GM23338 (cell line): Measurements from ENCODE around the gene DTX4. TPM values are rescaled to one million over a fixed set of nuclear protein-coding genes. Genes with fewer than 3 reads are reported as not detected.

Experiments
- ATAC-seq: fragments of 200-7000 bp; cut with Tn5 transposase; 3 replicates; pipeline ENCODE4 v1.9.1; 2020
- DNase-seq: peaks from one replicate; pipeline ENCODE4 v3.0.0-alpha.2; 2015; ENCODE audit warnings: low spot score
- H2AFZ ChIP-seq: fragments of 200-600 bp; sonication (generic); 2 replicates; pipeline ENCODE4 v1.8.0; 2016; ENCODE audit warnings: antibody characterized with exemption, mild to moderate bottlenecking, moderate library complexity
- H3F3A ChIP-seq: fragments of 200-600 bp; sonication (generic); replicated peaks from 2 replicates; pipeline ENCODE4 v1.8.0; 2017; ENCODE audit warnings: antibody characterized with exemption, mixed run types, low read depth
- H3K27ac ChIP-seq: fragments of 200-600 bp; sonication (generic); 2 replicates; pipeline ENCODE4 v1.6.1; 2016; ENCODE audit warnings: low read depth
- H3K27me3 ChIP-seq: fragments of 200-600 bp; sonication (generic); 2 replicates; pipeline ENCODE4 v1.8.0; 2016; ENCODE audit warnings: mild to moderate bottlenecking, mixed run types, moderate library complexity; ENCODE audit not compliant: insufficient read depth
- H3K36me3 ChIP-seq: fragments of 200-600 bp; sonication (generic); 2 replicates; pipeline ENCODE4 v1.8.0; 2016; ENCODE audit warnings: mild to moderate bottlenecking; ENCODE audit not compliant: insufficient read depth
- H3K4me1 ChIP-seq: fragments of 200-600 bp; sonication (generic); 2 replicates; pipeline ENCODE4 v1.8.0; 2016; ENCODE audit warnings: mild to moderate bottlenecking, moderate library complexity; ENCODE audit not compliant: insufficient read depth
- H3K4me2 ChIP-seq: fragments of 200-600 bp; sonication (generic); 2 replicates; pipeline ENCODE4 v1.7.1; 2017; ENCODE audit warnings: mixed run types
- H3K4me3 ChIP-seq: fragments of 200-600 bp; sonication (generic); 2 replicates; pipeline ENCODE4 v1.6.1; 2016; ENCODE audit warnings: mixed run types
- H3K79me2 ChIP-seq: fragments of 200-600 bp; sonication (generic); replicated peaks from 2 replicates; pipeline ENCODE4 v1.8.0; 2017; ENCODE audit warnings: mild to moderate bottlenecking; ENCODE audit not compliant: insufficient read depth
- H3K9me2 ChIP-seq: fragments of 200-600 bp; sonication (generic); 2 replicates; pipeline ENCODE4 v1.8.0; 2017; ENCODE audit not compliant: insufficient read depth
- H4K20me1 ChIP-seq: fragments of 200-600 bp; sonication (generic); replicated peaks from 2 replicates; pipeline ENCODE4 v1.8.0; 2017; ENCODE audit warnings: mild to moderate bottlenecking; ENCODE audit not compliant: insufficient read depth
- H3K27ac Mint-ChIP-seq: 2 replicates; pipeline ENCODE4 v1.8.0; 2020; ENCODE audit warnings: inconsistent platforms, mild to moderate bottlenecking, moderate library complexity, mixed read lengths
- H3K27me3 Mint-ChIP-seq: 3 replicates; pipeline ENCODE4 v1.8.0; 2022; ENCODE audit warnings: low read depth, mild to moderate bottlenecking, moderate library complexity, mixed read lengths, inconsistent platforms; ENCODE audit not compliant: insufficient read depth, poor library complexity
- H3K36me3 Mint-ChIP-seq: 3 replicates; pipeline ENCODE4 v1.8.0; 2021; ENCODE audit warnings: low read depth, mild to moderate bottlenecking, inconsistent platforms, moderate library complexity, mixed read lengths
- H3K4me1 Mint-ChIP-seq: 3 replicates; pipeline ENCODE4 v1.8.0; 2020; ENCODE audit warnings: mild to moderate bottlenecking, inconsistent platforms, mixed read lengths
- H3K4me3 Mint-ChIP-seq: 3 replicates; pipeline ENCODE4 v1.8.0; 2021; ENCODE audit warnings: moderate library complexity, mild to moderate bottlenecking, inconsistent platforms, mixed read lengths
- H3K9me3 Mint-ChIP-seq: 3 replicates; pipeline ENCODE4 v1.8.0; 2020; ENCODE audit warnings: moderate library complexity, mild to moderate bottlenecking, inconsistent platforms, mixed read lengths
- CTCF ChIP-seq, 2 experiments: fragments of 200-600 bp in 1 of 2; sonication (generic) in 1 of 2; conservative IDR thresholded peaks; 2 replicates each; pipeline versions ENCODE4 v1.5.1 to v1.6.1; 2016 to 2017; ENCODE audit warnings: antibody characterized with exemption in 2 of 2, low read depth in 2 of 2, mild to moderate bottlenecking in 2 of 2, moderate library complexity in 1 of 2
- ETS1 ChIP-seq: IDR thresholded peaks from 2 replicates; pipeline ENCODE4 v1.6.1; 2016; ENCODE audit warnings: antibody characterized with exemption
- EZH2phosphoT487 ChIP-seq: fragments of 200-600 bp; sonication (generic); IDR thresholded peaks from one replicate; pipeline ENCODE4 v1.8.1; 2018; ENCODE audit warnings: antibody characterized with exemption; ENCODE audit not compliant: unreplicated experiment
- NANOG ChIP-seq: IDR thresholded peaks from 2 replicates; pipeline ENCODE4 v1.6.1; 2016; ENCODE audit warnings: antibody characterized with exemption, borderline replicate concordance
- STAT1 ChIP-seq: IDR thresholded peaks from one replicate; pipeline ENCODE4 v1.6.1; 2016; ENCODE audit warnings: antibody characterized with exemption; ENCODE audit not compliant: unreplicated experiment
- polyA plus RNA-seq: library from polyadenylated mRNA; unstranded; fragments of >200 nt; fragmentation: Nextera tagmentation; extraction: Ambion mirVana; gene quantifications from 2 replicates; pipeline ENCODE4 v1.2.1, GENCODE V29; 2016
- total RNA-seq: library from RNA; depleted of rRNA; stranded (reverse); fragments of >200 nt; shearing (Covaris generic); gene quantifications from 2 replicates; pipeline ENCODE4 v1.2.3, GENCODE V29; 2014

Gene DTX4
- total and polyA plus RNA-seq, 2 experiments from 2014 or later = 4.2 to 14.7 TPM

GRCh38 chr11:59181746-59182456 lies 10.0 kb downstream of the DTX4 start:
- Histone ChIP-seq H4K20me1 (no peaks in the 10 kb centered on the region; the same call in none of the 2 replicates), H3K4me2 (no peak overlapping the region), H3K4me3 (no peak overlapping the region), H3K27me3 (no peaks in the 10 kb centered on the region), H2AFZ (no peak overlapping the region), H3K79me2 (peaks cover 17% of the 10 kb centered on the region), H3K4me1 (no peaks in the 10 kb centered on the region), H3F3A (no peaks in the 10 kb centered on the region), H3K27ac (no peak overlapping the region), H3K36me3 (no peaks in the 10 kb centered on the region; the same call in 1 of the 2 replicates), H3K9me2 (peaks cover 5% of the 10 kb centered on the region; the same call in 1 of the 2 replicates)
- no peak for ATAC-seq
- no peak for TF ChIP-seq NANOG
- TF ChIP-seq ETS1 = no peak
- no peak for TF ChIP-seq EZH2phosphoT487
- H3K4me3 Mint-ChIP-seq = no peak overlapping the region
- peaks cover 66% of the 10 kb centered on the region for H3K36me3 Mint-ChIP-seq
- H3K9me3 Mint-ChIP-seq = peaks cover 30% of the 10 kb centered on the region
- H3K27me3 Mint-ChIP-seq = peaks cover 4% of the 10 kb centered on the region
- no peak overlapping the region for H3K27ac Mint-ChIP-seq
- DNase-seq = no peak
- peaks cover 24% of the 10 kb centered on the region for H3K4me1 Mint-ChIP-seq

- Mint-ChIP-seq H3K36me3 (peaks cover 62% of the 10 kb centered on the region), H3K4me3 (no peak overlapping the region), H3K9me3 (peaks cover 30% of the 10 kb centered on the region), H3K4me1 (peaks cover 17% of the 10 kb centered on the region), H3K27me3 (peaks cover 4% of the 10 kb centered on the region), H3K27ac (no peak overlapping the region)
- DNase-seq (peak; percentile 87), ATAC-seq (peak; percentile 86)
- H2AFZ ChIP-seq = no peak overlapping the region
- no peaks in the 10 kb centered on the region for H3K4me1 ChIP-seq
- no peak overlapping the region for H3K4me3 ChIP-seq
- peaks cover 18% of the 10 kb centered on the region for H3K79me2 ChIP-seq
- no peaks in the 10 kb centered on the region; the same call in 1 of the 2 replicates for H3K36me3 ChIP-seq
- no peak overlapping the region for H3K4me2 ChIP-seq
- no peaks in the 10 kb centered on the region; the same call in none of the 2 replicates for H4K20me1 ChIP-seq
- H3K27ac ChIP-seq = no peak overlapping the region
- H3K27me3 ChIP-seq = no peaks in the 10 kb centered on the region
- TF ChIP-seq CTCF (conservative IDR thresholded peaks at IDR 0.05; ENCODE audit: low read depth in 2 of 2) = peak; percentile 80 to 82
- TF ChIP-seq STAT1 = no peak
- H3K9me2 ChIP-seq = 0 out of 2 replicates have a peak, but pooled peaks cover 5% of the 10 kb centered on the region
- H3F3A ChIP-seq = no peaks in the 10 kb centered on the region
These were observed 10.7 kb downstream of the DTX4 start for GRCh38 chr11:59182457-59183151.
